Central memory CD8-positive, alpha-beta T cell (primary cell): ENCODE data around the gene CMTM7.
"Not testable (repeated sequence)": the region's sequence is repeated elsewhere in the genome, so short reads cannot be mapped to it uniquely, and the experiment has no call there.

Experiments used
- ATAC-seq: fragments of 150-1000 bp; cut with Tn5 transposase; replicated peaks from 2 replicates; pipeline ENCODE4 v1.10.0; 2022; ENCODE audit warnings: mild to moderate bottlenecking, moderate FRiP score, moderate number of reproducible peaks; ENCODE audit not compliant: poor library complexity, severe bottlenecking; ENCODE audit errors: extremely low read depth
- DNase-seq, 2 donors: peaks; one replicate each; pipeline ENCODE4 v3.0.0; 2021; ENCODE audit warnings: low spot score in 2 of 2
- H3K27ac Mint-ChIP-seq: one replicate; pipeline ENCODE4 v1.8.0; 2022; ENCODE audit warnings: low read depth, mild to moderate bottlenecking, moderate library complexity, mixed read lengths
- H3K27me3 Mint-ChIP-seq: one replicate; pipeline ENCODE4 v1.8.0; 2022; ENCODE audit warnings: mixed read lengths
- H3K36me3 Mint-ChIP-seq: one replicate; pipeline ENCODE4 v1.8.0; 2022; ENCODE audit warnings: mild to moderate bottlenecking, moderate library complexity, mixed read lengths; ENCODE audit not compliant: insufficient read depth
- H3K4me1 Mint-ChIP-seq: one replicate; pipeline ENCODE4 v1.8.0; 2022; ENCODE audit warnings: mixed read lengths
- H3K4me3 Mint-ChIP-seq: one replicate; pipeline ENCODE4 v1.8.0; 2022; ENCODE audit warnings: mild to moderate bottlenecking, moderate library complexity, mixed read lengths
- H3K9me3 Mint-ChIP-seq: one replicate; pipeline ENCODE4 v1.8.0; 2022; ENCODE audit warnings: mixed read lengths

CMTM7 gene

GRCh38 chr3:32452009-32452408 is 60.4 kb downstream of the CMTM7 start:
- no peak for DNase-seq
- peaks cover 43% of the 10 kb centered on the region for H3K4me1 Mint-ChIP-seq
- H3K36me3 Mint-ChIP-seq: peaks cover 28% of the 10 kb centered on the region
- H3K9me3 Mint-ChIP-seq: no peaks in the 10 kb centered on the region
- no peaks in the 10 kb centered on the region for H3K27me3 Mint-ChIP-seq
- no peak overlapping the region for H3K4me3 Mint-ChIP-seq
- ATAC-seq: no peak
- H3K27ac Mint-ChIP-seq: no peak overlapping the region

- ATAC-seq (no peak), DNase-seq (no peak)
- Mint-ChIP-seq H3K4me3 (no peak overlapping the region), H3K4me1 (peaks cover 39% of the 10 kb centered on the region), H3K36me3 (peaks cover 33% of the 10 kb centered on the region), H3K27me3 (no peaks in the 10 kb centered on the region), H3K27ac (peak overlapping the region; percentile 76), H3K9me3 (peaks cover 4% of the 10 kb centered on the region)
Observed at GRCh38 chr3:32453346-32453745, 61.7 kb downstream of the CMTM7 start.

GRCh38 chr3:32454111-32454510 is 62.5 kb downstream of the CMTM7 start:
- no peak overlapping the region for H3K4me3 Mint-ChIP-seq
- H3K9me3 Mint-ChIP-seq: peaks cover 5% of the 10 kb centered on the region
- no peak for DNase-seq
- H3K36me3 Mint-ChIP-seq: peaks cover 33% of the 10 kb centered on the region
- ATAC-seq: no peak
- no peaks in the 10 kb centered on the region for H3K27me3 Mint-ChIP-seq
- H3K27ac Mint-ChIP-seq: peak overlapping the region; percentile 76
- H3K4me1 Mint-ChIP-seq: peaks cover 37% of the 10 kb centered on the region

- Mint-ChIP-seq H3K4me1 (peaks cover 37% of the 10 kb centered on the region), H3K4me3 (peak overlapping the region; percentile 9), H3K27ac (no peak overlapping the region), H3K36me3 (peaks cover 35% of the 10 kb centered on the region), H3K9me3 (peaks cover 5% of the 10 kb centered on the region), H3K27me3 (no peaks in the 10 kb centered on the region)
- ATAC-seq (no peak), DNase-seq (peak in 1 of 2 donors; percentile 2)
Observed at GRCh38 chr3:32454731-32455608, 63.3 kb downstream of the CMTM7 start.

GRCh38 chr3:32455609-32456428 is 64.2 kb downstream of the CMTM7 start:
- H3K27ac Mint-ChIP-seq: no peak overlapping the region
- peaks cover 35% of the 10 kb centered on the region for H3K36me3 Mint-ChIP-seq

GRCh38 chr3:32456429-32457130 is 64.9 kb downstream of the CMTM7 start:
- Mint-ChIP-seq H3K36me3 (peaks cover 36% of the 10 kb centered on the region), H3K9me3 (peaks cover 5% of the 10 kb centered on the region), H3K4me1 (peaks cover 30% of the 10 kb centered on the region), H3K4me3 (no peak overlapping the region), H3K27me3 (no peaks in the 10 kb centered on the region), H3K27ac (no peak overlapping the region)
- DNase-seq (no peak), ATAC-seq (no peak)

More at GRCh38 chr3:32455609-32456428, 64.2 kb downstream of the CMTM7 start:
- peak overlapping the region; percentile 9 for H3K4me3 Mint-ChIP-seq
- peaks cover 5% of the 10 kb centered on the region for H3K9me3 Mint-ChIP-seq
- ATAC-seq (no peak), DNase-seq (peak in 1 of 2 donors; percentile 5)
- peaks cover 32% of the 10 kb centered on the region for H3K4me1 Mint-ChIP-seq
- no peaks in the 10 kb centered on the region for H3K27me3 Mint-ChIP-seq

- ATAC-seq (peak; percentile 71), DNase-seq (peak; percentile 47 to 64)
- Mint-ChIP-seq H3K4me1 (peaks cover 30% of the 10 kb centered on the region), H3K27ac (no peak overlapping the region), H3K4me3 (peak overlapping the region; percentile 77), H3K27me3 (no peaks in the 10 kb centered on the region), H3K36me3 (peaks cover 32% of the 10 kb centered on the region), H3K9me3 (peaks cover 5% of the 10 kb centered on the region)
Observed at GRCh38 chr3:32457971-32458471, 66.4 kb downstream of the CMTM7 start.

GRCh38 chr3:32459450-32459849 is 67.8 kb downstream of the CMTM7 start:
- Mint-ChIP-seq H3K4me1 (peaks cover 30% of the 10 kb centered on the region), H3K4me3 (no peak overlapping the region), H3K36me3 (peaks cover 26% of the 10 kb centered on the region), H3K27ac (no peak overlapping the region), H3K27me3 (no peaks in the 10 kb centered on the region), H3K9me3 (peaks cover 5% of the 10 kb centered on the region)
- ATAC-seq: no peak
- DNase-seq: no peak

- Mint-ChIP-seq H3K4me3 (no peak overlapping the region), H3K27ac (no peak overlapping the region), H3K27me3 (no peaks in the 10 kb centered on the region), H3K9me3 (peaks cover 5% of the 10 kb centered on the region), H3K4me1 (peaks cover 23% of the 10 kb centered on the region), H3K36me3 (peaks cover 20% of the 10 kb centered on the region)
- peak; percentile 57 to 85 for DNase-seq
- ATAC-seq: peak; percentile 86
Observed at GRCh38 chr3:32460031-32460749, 68.5 kb downstream of the CMTM7 start.

GRCh38 chr3:32460817-32461496 is 69.3 kb downstream of the CMTM7 start:
- not testable (repeated sequence) for ATAC-seq, H3K9me3 Mint-ChIP-seq, H3K27ac Mint-ChIP-seq, H3K4me3 Mint-ChIP-seq, H3K27me3 Mint-ChIP-seq
- peak in 1 of 2 donors; percentile 3 for DNase-seq
- peaks cover 20% of the 10 kb centered on the region for H3K36me3 Mint-ChIP-seq
- H3K4me1 Mint-ChIP-seq: peaks cover 21% of the 10 kb centered on the region

- H3K4me3 Mint-ChIP-seq, ATAC-seq, H3K27me3 Mint-ChIP-seq, H3K27ac Mint-ChIP-seq, H3K9me3 Mint-ChIP-seq: not testable (repeated sequence)
- Mint-ChIP-seq H3K4me1 (peaks cover 26% of the 10 kb centered on the region), H3K36me3 (peaks cover 22% of the 10 kb centered on the region)
- DNase-seq: peak in 1 of 2 donors; percentile 13
Observed at GRCh38 chr3:32462191-32462986, 70.7 kb downstream of the CMTM7 start.
